Measurements from ENCODE around the gene BRINP2.

GRCh38 chr1:177162243-177162642 lies 8.5 kb upstream of the BRINP2 start:
- TF ChIP-seq, protein P1, sequence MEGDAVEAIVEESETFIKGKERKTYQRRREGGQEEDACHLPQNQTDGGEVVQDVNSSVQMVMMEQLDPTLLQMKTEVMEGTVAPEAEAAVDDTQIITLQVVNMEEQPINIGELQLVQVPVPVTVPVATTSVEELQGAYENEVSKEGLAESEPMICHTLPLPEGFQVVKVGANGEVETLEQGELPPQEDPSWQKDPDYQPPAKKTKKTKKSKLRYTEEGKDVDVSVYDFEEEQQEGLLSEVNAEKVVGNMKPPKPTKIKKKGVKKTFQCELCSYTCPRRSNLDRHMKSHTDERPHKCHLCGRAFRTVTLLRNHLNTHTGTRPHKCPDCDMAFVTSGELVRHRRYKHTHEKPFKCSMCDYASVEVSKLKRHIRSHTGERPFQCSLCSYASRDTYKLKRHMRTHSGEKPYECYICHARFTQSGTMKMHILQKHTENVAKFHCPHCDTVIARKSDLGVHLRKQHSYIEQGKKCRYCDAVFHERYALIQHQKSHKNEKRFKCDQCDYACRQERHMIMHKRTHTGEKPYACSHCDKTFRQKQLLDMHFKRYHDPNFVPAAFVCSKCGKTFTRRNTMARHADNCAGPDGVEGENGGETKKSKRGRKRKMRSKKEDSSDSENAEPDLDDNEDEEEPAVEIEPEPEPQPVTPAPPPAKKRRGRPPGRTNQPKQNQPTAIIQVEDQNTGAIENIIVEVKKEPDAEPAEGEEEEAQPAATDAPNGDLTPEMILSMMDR (conservative IDR thresholded peaks at IDR 0.05 in 1 of 2, IDR thresholded peaks at IDR 0.05 in 1 of 2; ENCODE audit: extremely low read depth in 1 of 2, insufficient read depth in 1 of 2, low read depth in 1 of 2, low read length in 2 of 2), result no peak
- TF ChIP-seq EZH2 (IDR thresholded peaks at IDR 0.05; ENCODE audit: borderline replicate concordance, low read length), result no peak

All from mammary epithelial cell (primary cell).